Left ventricle myocardium superior (tissue), 1 donor: ENCODE measurements around the gene SRP19. TPM values are rescaled to one million over a fixed set of nuclear protein-coding genes. Genes with fewer than 3 reads are reported as not detected.
"Not testable (repeated sequence)": the region's sequence is repeated elsewhere in the genome, so short reads cannot be mapped to it uniquely, and the experiment has no call there.

ENCODE experiments used
- ATAC-seq: fragments of 200-7000 bp; cut with Tn5 transposase; one replicate; pipeline ENCODE4 v1.9.1; 2020; ENCODE audit warnings: mild to moderate bottlenecking, moderate library complexity
- DNase-seq: peaks from one replicate; pipeline ENCODE4 v3.0.0-alpha.2; 2020
- intact Hi-C: fragments of 100-400 bp; cut with micrococcal nuclease; formaldehyde crosslinking; loops from one replicate; pipeline ENCODE4 v1.11.0; 2022
- long read RNA-seq: library from polyadenylated mRNA; unstranded; transcript quantifications from one replicate; pipeline ENCODE4 v2.0.0, GENCODE V29; 2021
- total RNA-seq: library from RNA; stranded (reverse); fragmentation: NEBNext Ultra II Directional; extraction: Animal tissue kit (Norgen Biotek cat#: 25700); gene quantifications from one replicate; pipeline ENCODE4 v1.2.1, GENCODE V29; 2021
- donor health status: DM: no; HTN: yes; CAD: no; lungs with severe emphysema.

Gene SRP19
- 26.6 TPM for total RNA-seq
- long read RNA-seq, transcript SRP19-206 (5 exons, 2,841 nt), result major isoform, 27 of 61 reads
- long read RNA-seq, transcript SRP19-205 (2 exons, 473 nt), result minor isoform, 17 of 61 reads
- long read RNA-seq, partial matches to known transcripts, result 6 of 61 reads
- long read RNA-seq, other reads (novel, unspliced or antisense), result 4 of 61 reads

DNA sequence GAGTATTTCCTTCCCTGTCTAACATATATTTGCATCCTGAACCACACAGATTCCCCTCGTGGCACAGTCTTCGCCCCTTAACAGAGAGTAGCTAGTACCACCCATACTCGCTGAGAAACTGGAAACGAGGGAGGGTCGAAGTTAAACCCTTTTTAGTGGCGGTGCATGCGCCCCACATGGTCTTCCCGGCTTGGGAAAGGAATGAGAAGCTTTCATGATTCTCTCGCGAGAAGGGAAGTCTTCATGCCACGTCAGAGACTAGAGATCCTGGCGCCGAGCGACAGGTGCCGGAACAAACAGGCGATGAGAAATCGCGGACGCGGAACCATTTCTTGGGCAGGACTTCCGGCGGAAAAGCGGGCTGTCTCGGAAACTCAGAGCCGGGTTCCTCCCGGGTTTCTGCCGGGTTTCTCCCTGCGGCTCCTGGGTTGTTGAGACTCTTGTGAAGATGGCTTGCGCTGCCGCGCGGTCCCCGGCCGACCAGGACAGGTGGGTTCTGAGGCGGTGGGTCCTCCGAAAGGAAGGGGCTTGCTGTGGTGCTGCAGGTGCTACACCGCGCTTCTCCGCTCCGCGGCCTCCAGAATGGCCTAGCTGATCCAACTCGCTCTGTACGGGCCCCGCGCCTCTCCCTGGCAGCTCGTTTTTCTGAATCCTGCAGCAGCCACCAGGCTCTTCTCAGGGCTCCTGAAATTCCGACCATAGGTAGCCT, at the start of gene SRP19:
SRP19 (plus strand) TSS at position 359 of the 709 bp plus-strand sequence; CDS start at position 449, 90 bp downstream.
- intact Hi-C loops, result no loop called here
- ATAC-seq (peak; percentile 97), DNase-seq (peak; percentile 95)

DNA sequence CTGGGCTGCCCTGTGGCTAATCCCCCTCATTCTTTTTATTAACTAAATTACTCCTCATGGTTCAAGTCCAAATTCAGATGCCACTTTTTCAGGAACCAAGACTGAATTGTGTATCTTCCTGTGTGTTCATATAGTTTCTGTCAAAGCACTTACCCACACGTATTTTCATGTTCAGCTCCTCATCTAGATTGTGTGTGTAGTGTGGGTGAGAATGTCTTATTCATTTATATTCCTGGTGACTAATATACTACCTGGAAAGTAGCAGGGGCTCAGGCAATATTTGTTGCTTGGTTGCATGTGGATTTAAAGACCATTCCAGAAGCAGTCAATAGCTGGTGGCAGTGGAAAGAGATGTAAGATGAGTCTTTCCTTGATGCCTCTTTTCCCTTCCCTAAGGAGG, 48.5 kb upstream of the SRP19 start:
- no peak for ATAC-seq
- DNase-seq, result no peak
- intact Hi-C loops, result no loop called here

GRCh38 chr5:112820246-112820645, 40.8 kb upstream of the SRP19 start:
- no peak for ATAC-seq
- intact Hi-C loops, result no loop called here
- no peak for DNase-seq

GRCh38 chr5:112822456-112822855, 38.6 kb upstream of the SRP19 start:
- ATAC-seq, result no peak
- intact Hi-C loops, result no loop called here
- DNase-seq, result no peak

DNA sequence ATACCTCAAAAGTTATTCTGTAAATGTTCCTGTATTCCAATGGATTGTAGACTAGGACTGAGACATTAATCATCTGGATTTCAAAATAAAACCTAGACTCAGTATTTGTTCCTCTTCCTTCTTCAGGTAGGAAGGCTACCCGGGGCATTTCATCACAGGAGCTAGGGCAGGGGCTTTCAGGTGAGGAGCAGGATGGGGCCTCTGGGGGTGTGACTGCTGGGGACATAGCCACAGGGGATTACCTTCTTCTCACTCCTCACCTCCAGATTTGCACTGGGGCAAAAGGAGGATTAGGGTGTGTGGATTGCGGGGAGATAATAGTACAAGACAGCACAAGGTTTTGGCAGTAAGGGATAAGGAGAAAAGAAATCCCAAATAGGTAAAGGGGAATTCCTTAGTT, 37.9 kb upstream of the SRP19 start:
- ATAC-seq (no peak), DNase-seq (no peak)
- intact Hi-C loops, result no loop called here

- no peak for ATAC-seq
- intact Hi-C loops, result no loop called here
- DNase-seq, result no peak
Measured at GRCh38 chr5:112823656-112824055, 37.4 kb upstream of the SRP19 start.

- no peak for DNase-seq
- ATAC-seq, result no peak
- intact Hi-C loops, result no loop called here
Measured at GRCh38 chr5:112824197-112824596, 36.9 kb upstream of the SRP19 start.

DNA sequence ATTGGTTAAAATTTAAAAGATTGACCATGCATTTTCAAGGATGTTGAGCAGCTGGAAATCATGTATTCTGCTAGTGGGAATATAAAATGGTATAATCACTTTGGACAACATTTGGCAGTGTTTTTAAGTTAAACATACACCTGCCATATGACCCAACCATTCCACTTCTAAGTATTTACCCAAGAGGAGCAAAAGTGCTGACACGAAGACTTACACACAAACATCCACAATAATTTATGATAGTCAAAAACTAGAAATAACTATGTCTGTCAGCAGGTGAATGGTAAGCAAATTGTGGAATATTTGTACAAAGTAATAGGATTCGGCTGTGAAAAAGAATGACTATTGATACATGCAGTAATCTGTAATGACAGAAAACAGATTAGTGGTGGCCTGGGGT, 30.7 kb upstream of the SRP19 start:
- no peak for ATAC-seq
- intact Hi-C loops, result no loop called here
- no peak for DNase-seq

- no peak for ATAC-seq
- intact Hi-C loops, result no loop called here
- no peak for DNase-seq
Measured at GRCh38 chr5:112833971-112834370, 27.1 kb upstream of the SRP19 start.

DNA sequence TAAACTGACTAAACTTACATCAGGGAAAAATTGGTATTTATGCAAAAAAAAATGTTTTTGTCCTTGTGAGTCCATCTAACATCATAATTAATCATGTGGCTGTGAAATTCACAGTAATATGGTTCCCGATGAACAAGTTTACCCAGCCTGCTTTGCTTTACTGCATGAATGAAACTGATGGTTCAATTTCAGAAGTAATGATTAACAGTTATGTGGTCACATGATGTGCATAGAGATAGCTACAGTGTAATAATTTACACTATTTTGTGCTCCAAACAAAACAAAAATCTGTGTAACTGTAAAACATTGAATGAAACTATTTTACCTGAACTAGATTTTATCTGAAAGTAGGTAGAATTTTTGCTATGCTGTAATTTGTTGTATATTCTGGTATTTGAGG, 16.6 kb upstream of the SRP19 start:
- ATAC-seq (no peak), DNase-seq (no peak)
- intact Hi-C loops, result no loop called here

- no peak for DNase-seq
- intact Hi-C loops, result no loop called here
- no peak for ATAC-seq
Measured at GRCh38 chr5:112846556-112846955, 14.5 kb upstream of the SRP19 start.

- DNase-seq (no peak), ATAC-seq (no peak)
- intact Hi-C loops, result no loop called here
Measured at GRCh38 chr5:112847306-112847705, 13.8 kb upstream of the SRP19 start.

DNA sequence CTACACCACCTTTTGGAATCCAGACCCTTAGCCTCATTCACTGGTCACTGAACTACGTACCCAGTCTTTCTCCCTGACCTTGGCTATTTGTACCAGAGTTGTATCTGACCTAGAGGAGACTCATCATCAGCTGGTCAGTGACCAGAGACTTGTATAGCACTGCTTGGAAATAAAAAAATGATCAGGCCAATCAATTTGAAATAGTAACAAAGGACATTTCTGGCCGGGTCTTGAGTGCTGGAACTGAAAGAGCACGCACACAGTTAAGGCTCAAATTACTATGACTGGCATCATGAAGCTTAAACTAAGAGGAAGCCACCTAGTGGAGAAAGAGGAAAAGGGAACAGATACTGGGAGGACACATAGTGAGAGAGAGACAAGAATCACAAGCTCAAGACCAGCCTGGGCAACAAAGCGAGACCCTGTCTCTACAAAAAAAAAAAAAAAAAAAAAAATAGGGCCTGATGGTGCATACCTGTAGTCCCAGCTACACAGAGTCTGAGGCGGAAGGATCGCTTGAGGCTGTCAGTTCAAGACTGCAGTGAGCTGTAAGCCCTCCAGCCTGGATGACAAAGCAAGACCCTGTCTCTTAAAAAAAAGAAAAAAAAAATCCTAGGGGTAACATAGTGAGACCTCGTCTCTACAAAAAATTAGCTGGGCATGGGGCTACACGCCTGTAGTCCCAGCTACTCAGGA, 12.8 kb upstream of the SRP19 start:
- no peak for DNase-seq
- ATAC-seq, result peak; percentile 91
- intact Hi-C loops, result no loop called here

DNA sequence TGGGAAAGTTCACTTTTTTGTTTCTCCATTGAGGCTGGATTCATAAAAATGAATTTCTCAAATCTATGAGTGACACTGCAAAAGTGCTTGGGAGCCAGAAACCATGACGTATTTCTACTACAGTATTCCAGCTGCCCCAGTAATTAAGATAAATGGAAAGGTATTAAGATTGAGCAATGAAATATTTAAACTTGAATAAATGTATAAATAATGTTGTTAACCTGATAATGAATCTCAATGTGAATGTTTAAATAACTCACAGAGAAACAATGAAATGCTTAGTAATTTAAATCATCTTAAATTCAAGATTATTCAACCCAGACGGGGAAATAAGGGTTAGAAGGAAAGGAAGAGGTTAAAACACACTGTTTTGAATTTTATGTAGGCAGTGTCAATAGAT, 11.2 kb upstream of the SRP19 start:
- intact Hi-C loops, result no loop called here
- DNase-seq (no peak), ATAC-seq (no peak)

GRCh38 chr5:112854651-112855050, 6.4 kb upstream of the SRP19 start:
- intact Hi-C loops, result no loop called here
- no peak for ATAC-seq

GRCh38 chr5:112857866-112858265, 3.2 kb upstream of the SRP19 start:
- ATAC-seq (no peak), DNase-seq (no peak)
- intact Hi-C loops, result no loop called here

More at GRCh38 chr5:112854651-112855050, 6.4 kb upstream of the SRP19 start:
- DNase-seq, result no peak

DNA sequence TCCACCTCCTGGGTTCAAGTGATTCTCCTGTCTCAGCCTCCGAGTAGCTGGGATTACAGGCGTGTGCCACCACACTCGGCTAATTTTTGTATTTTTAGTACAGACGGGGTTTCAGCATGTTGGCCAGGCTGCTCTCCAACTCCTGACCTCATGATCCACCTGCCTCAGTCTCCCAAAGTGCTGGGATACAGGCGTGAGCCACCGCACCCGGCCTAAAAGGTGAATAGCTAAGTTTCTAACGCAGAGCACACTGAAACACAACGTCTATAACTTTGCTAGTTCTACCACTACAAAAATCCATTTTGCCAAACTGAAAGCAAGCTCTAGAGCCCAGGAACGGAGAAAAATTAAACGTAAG, 537 bp upstream of the SRP19 start:
- ATAC-seq, DNase-seq, intact Hi-C loops: not testable (repeated sequence)

- intact Hi-C loops, result no loop called here
- no peak for DNase-seq
- no peak for ATAC-seq
Measured at GRCh38 chr5:112861638-112861985, 525 bp downstream of the SRP19 start.

DNA sequence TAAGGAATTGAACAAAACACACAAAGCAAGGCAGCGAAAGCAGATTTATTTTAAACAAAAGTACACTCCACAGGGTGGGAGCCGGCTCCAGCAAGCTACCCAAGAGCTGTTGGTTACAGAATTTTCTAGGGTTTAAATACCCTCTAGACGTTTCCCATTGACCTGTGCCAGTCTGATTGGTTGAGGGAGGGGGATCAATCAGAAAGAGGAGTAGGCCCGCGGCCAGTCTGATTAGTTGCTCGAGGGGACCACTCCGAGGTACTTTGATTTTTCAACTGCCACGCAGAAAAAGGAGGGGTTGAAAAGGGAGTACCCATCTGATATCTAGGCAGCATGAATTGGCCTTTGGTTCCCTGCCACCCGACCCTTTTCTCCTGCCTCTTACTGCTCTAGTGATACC, 998 bp downstream of the SRP19 start:
- ATAC-seq (no peak), DNase-seq (no peak)
- intact Hi-C loops, result no loop called here

GRCh38 chr5:112863549-112863948, 2.5 kb downstream of the SRP19 start:
- DNase-seq (peak; percentile 40), ATAC-seq (peak; percentile 22)
- intact Hi-C loops, result no loop called here

DNA sequence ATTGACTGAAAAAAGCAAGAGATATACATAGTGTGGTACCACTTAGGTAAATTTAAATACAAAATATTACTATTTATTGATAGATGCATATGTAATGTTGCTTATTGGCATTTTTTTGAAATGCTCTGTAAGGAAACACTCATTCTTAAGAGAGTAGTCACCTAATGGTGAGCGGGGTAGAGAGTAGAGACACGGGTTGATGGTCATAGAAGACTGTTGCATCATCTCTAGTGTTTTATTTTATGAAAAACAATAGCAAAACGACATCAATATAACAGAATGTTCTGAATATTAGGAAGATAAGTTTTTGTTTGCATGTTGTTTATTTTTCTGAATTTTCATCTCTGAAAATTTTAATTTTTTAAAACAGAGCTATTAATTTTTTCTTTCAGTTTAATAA, 4.0 kb downstream of the SRP19 start:
- ATAC-seq (no peak), DNase-seq (no peak)
- intact Hi-C loops, result no loop called here
